Adrenal gland (tissue), 5 donors: ENCODE measurements around the gene FMN2.

Experiments used
- CTCF ChIP-seq, 6 experiments: fragments of 450-650 bp in 4 of 6; fragments of 200-600 bp in 2 of 6; sonication (generic) in 1 of 6; IDR thresholded peaks; 1 replicate in 5 of 6; 2 replicates in 1 of 6; pipeline versions ENCODE4 v1.5.1 to v1.8.0; 2016 to 2021; ENCODE audit warnings: antibody characterized with exemption in 6 of 6, mild to moderate bottlenecking in 2 of 6, moderate library complexity in 1 of 6
- POLR2A ChIP-seq, 2 donors: fragments of 450-650 bp; IDR thresholded peaks; one replicate each; pipeline ENCODE4 v1.6.1; 2017; ENCODE audit warnings: antibody characterized with exemption in 2 of 2, mild to moderate bottlenecking in 2 of 2, moderate library complexity in 1 of 2
- donor health status: DM: no; HTN: no; CAD: no.

DNA sequence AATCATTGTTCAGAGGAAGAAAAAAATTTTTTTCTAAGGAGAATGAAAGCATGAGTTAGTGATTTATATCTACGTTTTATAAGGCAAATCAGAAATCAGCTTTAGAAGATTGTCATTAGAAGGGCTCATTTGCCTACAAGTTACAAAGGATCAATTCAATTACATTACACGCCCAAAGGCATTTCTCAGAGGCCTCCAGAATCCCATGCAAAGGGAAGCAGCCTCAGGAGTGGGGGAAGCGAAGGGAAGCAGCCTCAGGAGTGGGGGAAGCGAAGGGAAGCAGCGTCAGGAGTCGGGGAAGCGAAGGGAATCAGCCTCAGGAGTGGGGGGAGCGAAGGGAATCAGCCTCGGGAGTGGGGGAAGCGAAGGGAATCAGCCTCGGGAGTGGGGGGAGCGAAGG is 314.1 kb downstream of the FMN2 start:
- TF ChIP-seq CTCF (IDR thresholded peaks at IDR 0.05) (no peak), POLR2A (IDR thresholded peaks at IDR 0.05) (no peak)
